IMR-90 (cell line): ENCODE results near the gene KBTBD6.

Experiments
- CTCF ChIP-seq: conservative IDR thresholded peaks from 2 replicates; pipeline ENCODE4 v1.5.1; 2012; ENCODE audit warnings: mild to moderate bottlenecking, low read depth, low read length, improper control_type of control experiment
- POLR2A ChIP-seq: IDR thresholded peaks from 2 replicates; pipeline ENCODE4 v1.6.1; 2012; ENCODE audit warnings: mild to moderate bottlenecking, low read depth, low read length

GRCh38 chr13:41137951-41138350 is 5.3 kb upstream of the KBTBD6 start:
- no peak for TF ChIP-seq CTCF
- TF ChIP-seq POLR2A, result no peak
